ENCODE results near the gene HAVCR1.

DNA sequence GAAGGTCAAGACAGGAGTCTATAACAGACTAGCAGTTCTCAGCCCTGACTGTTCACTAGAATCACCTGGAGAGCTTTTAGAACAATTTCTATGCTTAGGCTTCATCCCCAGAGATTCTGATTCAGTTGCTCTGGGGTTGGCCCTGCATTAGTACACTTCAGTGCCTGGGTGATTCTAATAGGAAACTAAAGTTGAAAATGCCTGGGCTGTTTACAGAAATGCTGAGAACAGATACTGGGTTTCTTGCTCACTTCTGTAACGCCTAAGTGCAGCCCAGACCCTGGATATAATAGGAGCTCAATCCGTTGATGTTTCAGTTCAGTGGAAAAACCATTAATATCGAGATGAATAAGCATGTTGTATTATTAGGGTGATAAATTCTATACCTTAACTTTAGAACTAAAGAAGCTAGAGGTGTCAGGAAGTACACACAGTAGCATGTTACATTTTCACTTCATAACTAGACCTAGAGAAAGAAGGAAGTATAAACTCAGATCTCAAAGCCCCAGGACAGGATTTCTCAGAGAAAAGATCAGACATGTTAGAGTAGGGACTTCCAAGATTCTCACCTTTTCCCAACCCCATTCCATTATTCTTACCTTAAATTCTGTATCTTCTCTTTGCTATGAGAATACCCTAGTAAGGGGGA lies 29.6 kb upstream of the HAVCR1 start:
- TF ChIP-seq, protein P1, sequence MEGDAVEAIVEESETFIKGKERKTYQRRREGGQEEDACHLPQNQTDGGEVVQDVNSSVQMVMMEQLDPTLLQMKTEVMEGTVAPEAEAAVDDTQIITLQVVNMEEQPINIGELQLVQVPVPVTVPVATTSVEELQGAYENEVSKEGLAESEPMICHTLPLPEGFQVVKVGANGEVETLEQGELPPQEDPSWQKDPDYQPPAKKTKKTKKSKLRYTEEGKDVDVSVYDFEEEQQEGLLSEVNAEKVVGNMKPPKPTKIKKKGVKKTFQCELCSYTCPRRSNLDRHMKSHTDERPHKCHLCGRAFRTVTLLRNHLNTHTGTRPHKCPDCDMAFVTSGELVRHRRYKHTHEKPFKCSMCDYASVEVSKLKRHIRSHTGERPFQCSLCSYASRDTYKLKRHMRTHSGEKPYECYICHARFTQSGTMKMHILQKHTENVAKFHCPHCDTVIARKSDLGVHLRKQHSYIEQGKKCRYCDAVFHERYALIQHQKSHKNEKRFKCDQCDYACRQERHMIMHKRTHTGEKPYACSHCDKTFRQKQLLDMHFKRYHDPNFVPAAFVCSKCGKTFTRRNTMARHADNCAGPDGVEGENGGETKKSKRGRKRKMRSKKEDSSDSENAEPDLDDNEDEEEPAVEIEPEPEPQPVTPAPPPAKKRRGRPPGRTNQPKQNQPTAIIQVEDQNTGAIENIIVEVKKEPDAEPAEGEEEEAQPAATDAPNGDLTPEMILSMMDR (conservative IDR thresholded peaks at IDR 0.05; ENCODE audit: low read length): no peak
- TF ChIP-seq EZH2phosphoT487 (IDR thresholded peaks at IDR 0.05; ENCODE audit: borderline replicate concordance): no peak

All from Loucy (cell line).